ENCODE data around the gene CALY.

- TF ChIP-seq CTCF (IDR thresholded peaks at IDR 0.05) (no peak), POLR2A (IDR thresholded peaks at IDR 0.05) (no peak)
Observed at GRCh38 chr10:133358162-133358924, 21.6 kb upstream of the CALY start.
